Measurements from ENCODE around the gene PRKCD.

GRCh38 chr3:53144446-53144845 is 16.6 kb upstream of the PRKCD start:
- TF ChIP-seq POLR2A (IDR thresholded peaks at IDR 0.05) = no peak
- no peak for TF ChIP-seq CTCF (IDR thresholded peaks at IDR 0.05)
- TF ChIP-seq POLR2AphosphoS5 (IDR thresholded peaks at IDR 0.05; ENCODE audit: insufficient read depth in 1 of 2, low read depth in 1 of 2) = no peak
